KMS-11 (cell line): ENCODE measurements around the gene SLIRP.

Experiments used
- H2AFZ ChIP-seq: fragments of 200-600 bp; sonication (generic); 2 replicates; pipeline ENCODE4 v1.6.1; 2016; ENCODE audit warnings: antibody characterized with exemption, mixed run types, low read depth
- H3K27ac ChIP-seq: fragments of 200-600 bp; sonication (generic); 2 replicates; pipeline ENCODE4 v1.6.1; 2016; ENCODE audit warnings: mild to moderate bottlenecking, mixed run types
- H3K27me3 ChIP-seq: fragments of 200-600 bp; sonication (generic); 2 replicates; pipeline ENCODE4 v1.6.1; 2017; ENCODE audit warnings: mild to moderate bottlenecking, low read depth, mixed run types, moderate library complexity; ENCODE audit not compliant: insufficient read depth
- H3K36me3 ChIP-seq: fragments of 200-600 bp; sonication (generic); 2 replicates; pipeline ENCODE4 v1.6.1; 2017; ENCODE audit warnings: mild to moderate bottlenecking, mixed run types; ENCODE audit not compliant: insufficient read depth
- H3K4me1 ChIP-seq: fragments of 200-600 bp; sonication (generic); 2 replicates; pipeline ENCODE4 v1.6.1; 2016; ENCODE audit warnings: mild to moderate bottlenecking, low read depth, mixed run types; ENCODE audit not compliant: poor library complexity, severe bottlenecking
- H3K4me2 ChIP-seq: fragments of 200-600 bp; sonication (generic); 2 replicates; pipeline ENCODE4 v1.7.0; 2016; ENCODE audit warnings: mild to moderate bottlenecking, mixed run types
- H3K4me3 ChIP-seq: fragments of 200-600 bp; sonication (generic); IDR thresholded peaks from 2 replicates; pipeline ENCODE4 v1.6.1; 2017; ENCODE audit warnings: low read depth, low read length, mixed read lengths; ENCODE audit not compliant: insufficient read depth
- H3K79me2 ChIP-seq: fragments of 200-600 bp; sonication (generic); 2 replicates; pipeline ENCODE4 v1.6.1; 2016; ENCODE audit warnings: low read depth, mixed run types; ENCODE audit not compliant: insufficient read depth
- H3K9ac ChIP-seq: fragments of 200-600 bp; sonication (generic); 2 replicates; pipeline ENCODE4 v1.6.1; 2016; ENCODE audit warnings: mild to moderate bottlenecking, mixed run types
- H4K20me1 ChIP-seq: fragments of 200-600 bp; sonication (generic); 2 replicates; pipeline ENCODE4 v1.6.1; 2016; ENCODE audit warnings: mild to moderate bottlenecking, mixed run types; ENCODE audit not compliant: insufficient read depth
- CTCF ChIP-seq: fragments of 200-600 bp; sonication (generic); conservative IDR thresholded peaks from 2 replicates; pipeline ENCODE4 v1.6.1; 2017; ENCODE audit warnings: low read depth, mild to moderate bottlenecking, antibody characterized with exemption, low read length, moderate library complexity, mixed read lengths

Gene SLIRP

GRCh38 chr14:77760381-77761204, 52.7 kb downstream of the SLIRP start, which contains the start of gene SNW1:
SNW1 (minus strand) TSS chr14:77761156; CDS start chr14:77761127, 29 bp downstream.
- no peaks in the 10 kb centered on the region for H4K20me1 ChIP-seq
- peak within 1 kb of the TSS; percentile 70 for H3K27ac ChIP-seq
- H3K27me3 ChIP-seq, result no peaks in the 10 kb centered on the region
- TF ChIP-seq CTCF, result no peak
- no peak within 1 kb of the TSS for H3K4me3 ChIP-seq
- peak within 1 kb of the TSS; percentile 85 for H3K9ac ChIP-seq
- H3K4me2 ChIP-seq, result peak within 1 kb of the TSS; percentile 87
- H3K4me1 ChIP-seq, result peaks cover 16% of the 10 kb centered on the region
- H3K36me3 ChIP-seq, result no peaks in the 10 kb centered on the region
- H2AFZ ChIP-seq, result peak within 1 kb of the TSS; percentile 90
- peaks cover 46% of the 10 kb centered on the region for H3K79me2 ChIP-seq

- TF ChIP-seq CTCF, result no peak
- Histone ChIP-seq H3K4me1 (peaks cover 16% of the 10 kb centered on the region), H4K20me1 (no peaks in the 10 kb centered on the region), H3K79me2 (peaks cover 39% of the 10 kb centered on the region), H2AFZ (peak overlapping the region; percentile 90), H3K9ac (peak overlapping the region; percentile 85; the same call in 1 of the 2 replicates), H3K27ac (no peak overlapping the region), H3K27me3 (no peaks in the 10 kb centered on the region), H3K4me2 (peak overlapping the region; percentile 44; the same call in 1 of the 2 replicates), H3K4me3 (no peak overlapping the region), H3K36me3 (no peaks in the 10 kb centered on the region)
Observed at GRCh38 chr14:77761205-77761931, 53.5 kb downstream of the SLIRP start.

GRCh38 chr14:77763316-77763715, 55.4 kb downstream of the SLIRP start:
- Histone ChIP-seq H3K27ac (no peak overlapping the region), H3K79me2 (peaks cover 25% of the 10 kb centered on the region), H3K36me3 (no peaks in the 10 kb centered on the region), H3K9ac (no peak overlapping the region), H4K20me1 (no peaks in the 10 kb centered on the region), H3K4me2 (no peak overlapping the region), H3K4me3 (no peak overlapping the region), H3K4me1 (peaks cover 19% of the 10 kb centered on the region), H2AFZ (no peak overlapping the region), H3K27me3 (no peaks in the 10 kb centered on the region)
- no peak for TF ChIP-seq CTCF

- H4K20me1 ChIP-seq, result no peaks in the 10 kb centered on the region
- H3K36me3 ChIP-seq, result no peaks in the 10 kb centered on the region
- H3K9ac ChIP-seq, result no peak overlapping the region
- H3K79me2 ChIP-seq, result peaks cover 18% of the 10 kb centered on the region
- peaks cover 19% of the 10 kb centered on the region for H3K4me1 ChIP-seq
- no peak for TF ChIP-seq CTCF
- no peak overlapping the region for H3K4me3 ChIP-seq
- H3K27ac ChIP-seq, result no peak overlapping the region
- H3K4me2 ChIP-seq, result no peak overlapping the region
- H2AFZ ChIP-seq, result no peak overlapping the region
- H3K27me3 ChIP-seq, result no peaks in the 10 kb centered on the region
Observed at GRCh38 chr14:77763978-77764377, 56.1 kb downstream of the SLIRP start.
